ENCODE results near the gene ACTL10.

The ACTL10 gene

GRCh38 chr20:33709905-33710541 is 43.3 kb downstream of the ACTL10 start:
- H3K4me3 ChIP-seq (ENCODE audit: low read depth, low read length) = no peak overlapping the region
- no peak for TF ChIP-seq CTCF (IDR thresholded peaks at IDR 0.05; ENCODE audit: borderline replicate concordance, insufficient read depth, low read depth, low read length)

GRCh38 chr20:33710681-33711445 is 44.1 kb downstream of the ACTL10 start:
- no peak for TF ChIP-seq CTCF (IDR thresholded peaks at IDR 0.05; ENCODE audit: borderline replicate concordance, insufficient read depth, low read depth, low read length)
- H3K4me3 ChIP-seq (ENCODE audit: low read depth, low read length) = no peak overlapping the region

- TF ChIP-seq CTCF (IDR thresholded peaks at IDR 0.05; ENCODE audit: borderline replicate concordance, insufficient read depth, low read depth, low read length) = no peak
- no peak overlapping the region for H3K4me3 ChIP-seq (ENCODE audit: low read depth, low read length)
These were observed 44.6 kb downstream of the ACTL10 start for GRCh38 chr20:33711446-33711738.

GRCh38 chr20:33713865-33714367 is 47.2 kb downstream of the ACTL10 start:
- H3K4me3 ChIP-seq (ENCODE audit: low read depth, low read length) = no peak overlapping the region
- no peak for TF ChIP-seq CTCF (IDR thresholded peaks at IDR 0.05; ENCODE audit: borderline replicate concordance, insufficient read depth, low read depth, low read length)

- H3K4me3 ChIP-seq (ENCODE audit: low read depth, low read length) = no peak overlapping the region
- TF ChIP-seq CTCF (IDR thresholded peaks at IDR 0.05; ENCODE audit: borderline replicate concordance, insufficient read depth, low read depth, low read length) = no peak
These were observed 49.8 kb downstream of the ACTL10 start for GRCh38 chr20:33716498-33716897.
